Measurements from ENCODE around the gene IRF1. TPM values are rescaled to one million over a fixed set of nuclear protein-coding genes. Genes with fewer than 3 reads are reported as not detected.
A peak's percentile ranks its signal among the peaks of the same experiment; 100 is the strongest.
"Not testable (repeated sequence)": the region's sequence is repeated elsewhere in the genome, so short reads cannot be mapped to it uniquely, and the experiment has no call there.

Gene IRF1, protein sequence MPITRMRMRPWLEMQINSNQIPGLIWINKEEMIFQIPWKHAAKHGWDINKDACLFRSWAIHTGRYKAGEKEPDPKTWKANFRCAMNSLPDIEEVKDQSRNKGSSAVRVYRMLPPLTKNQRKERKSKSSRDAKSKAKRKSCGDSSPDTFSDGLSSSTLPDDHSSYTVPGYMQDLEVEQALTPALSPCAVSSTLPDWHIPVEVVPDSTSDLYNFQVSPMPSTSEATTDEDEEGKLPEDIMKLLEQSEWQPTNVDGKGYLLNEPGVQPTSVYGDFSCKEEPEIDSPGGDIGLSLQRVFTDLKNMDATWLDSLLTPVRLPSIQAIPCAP
- 4.0 and 9.1 TPM in 2 replicates for total RNA-seq (2014; rRNA removed; shearing (Covaris generic))

DNA sequence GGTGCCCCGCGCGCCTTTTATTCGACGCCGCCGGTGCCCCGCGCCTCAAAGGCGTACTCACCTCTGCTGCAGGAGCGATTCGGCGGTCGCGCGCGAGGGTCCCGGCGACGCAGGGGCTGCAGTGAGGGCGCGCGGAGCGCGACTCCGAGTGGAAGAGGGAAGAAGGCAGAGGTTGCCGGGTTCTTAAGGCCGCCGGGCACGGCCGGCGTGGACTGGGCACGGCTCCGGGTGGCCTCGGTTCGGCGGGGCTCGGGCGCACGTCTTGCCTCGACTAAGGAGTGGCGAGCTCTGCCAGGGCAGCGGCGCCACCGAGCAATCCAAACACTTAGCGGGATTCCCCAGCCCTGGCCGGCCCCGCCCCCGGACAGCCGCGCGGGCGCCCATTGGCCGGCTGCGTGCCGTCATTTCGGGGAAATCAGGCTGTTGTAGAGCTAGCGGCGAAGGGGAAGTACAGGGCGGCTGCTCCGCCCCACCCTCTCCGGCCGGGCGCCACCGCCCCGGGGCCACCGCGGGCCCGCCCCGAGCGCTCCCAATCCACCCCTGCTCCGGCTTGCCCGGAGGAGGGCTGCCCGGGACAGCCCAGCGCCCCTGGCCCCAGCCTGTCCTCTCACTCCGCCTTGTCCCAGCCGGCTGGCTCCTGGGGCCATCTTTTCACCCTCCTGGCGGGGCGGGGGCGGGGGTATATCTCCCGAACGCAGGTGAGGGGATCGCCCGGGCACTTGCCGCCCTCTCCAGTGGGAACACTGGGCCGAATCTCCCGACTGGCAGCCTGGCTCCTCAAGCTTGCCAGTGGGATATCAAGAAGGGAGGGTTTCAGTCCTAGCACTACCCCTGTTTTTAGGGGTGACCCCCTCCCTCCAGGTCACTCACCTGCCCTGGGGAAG is at the start of gene IRF1:
Gene IRF1, minus strand, starts transcription at position 290 of the 884 bp plus-strand sequence. CDS start 1,295 bp downstream, outside the sequence.
- peak; percentile 92 for DNase-seq (ENCODE audit: low spot score)

DNA sequence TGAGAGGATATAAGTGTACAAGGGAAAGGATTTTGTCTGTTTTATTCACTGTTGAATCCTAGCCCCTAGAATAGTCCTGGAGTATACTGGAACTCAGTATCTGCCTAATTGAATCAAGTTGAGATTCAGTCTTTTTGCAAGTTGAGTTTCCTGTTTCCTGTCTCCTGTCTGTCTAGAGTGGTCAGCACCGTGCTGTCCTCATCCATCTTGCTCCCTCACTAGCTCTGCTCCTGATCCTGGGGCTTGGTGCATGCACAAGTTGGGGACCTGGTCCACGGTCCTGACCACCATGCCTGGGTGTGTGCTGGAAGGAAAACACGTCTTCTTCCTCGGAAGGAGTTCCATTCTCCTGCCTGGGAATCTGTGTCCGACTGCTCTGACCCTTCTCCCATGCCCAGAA is 49.6 kb upstream of the IRF1 start:
- DNase-seq (ENCODE audit: low spot score) = no peak

GRCh38 chr5:132539716-132540115 is 49.1 kb upstream of the IRF1 start:
- DNase-seq (ENCODE audit: low spot score) = no peak

DNA sequence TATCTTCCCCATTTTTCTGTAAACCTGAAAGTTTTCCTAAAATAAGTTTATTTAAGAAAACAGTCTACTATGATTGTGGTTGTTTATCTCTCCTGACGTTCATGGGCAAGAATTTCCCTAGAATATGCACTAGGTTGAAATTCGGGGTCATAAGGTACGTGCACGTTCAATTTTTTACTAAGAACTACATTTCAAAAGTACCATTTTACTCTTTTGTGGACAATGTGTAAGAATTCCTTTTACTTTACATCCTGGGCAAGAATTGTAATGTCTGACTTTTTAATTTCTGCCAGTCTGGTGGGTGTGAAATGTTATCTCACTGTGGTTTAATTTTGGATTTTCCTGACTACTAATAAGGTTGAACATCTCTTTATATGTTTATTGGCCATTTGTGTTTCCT is 40.4 kb upstream of the IRF1 start:
- no peak for DNase-seq (ENCODE audit: low spot score)

DNA sequence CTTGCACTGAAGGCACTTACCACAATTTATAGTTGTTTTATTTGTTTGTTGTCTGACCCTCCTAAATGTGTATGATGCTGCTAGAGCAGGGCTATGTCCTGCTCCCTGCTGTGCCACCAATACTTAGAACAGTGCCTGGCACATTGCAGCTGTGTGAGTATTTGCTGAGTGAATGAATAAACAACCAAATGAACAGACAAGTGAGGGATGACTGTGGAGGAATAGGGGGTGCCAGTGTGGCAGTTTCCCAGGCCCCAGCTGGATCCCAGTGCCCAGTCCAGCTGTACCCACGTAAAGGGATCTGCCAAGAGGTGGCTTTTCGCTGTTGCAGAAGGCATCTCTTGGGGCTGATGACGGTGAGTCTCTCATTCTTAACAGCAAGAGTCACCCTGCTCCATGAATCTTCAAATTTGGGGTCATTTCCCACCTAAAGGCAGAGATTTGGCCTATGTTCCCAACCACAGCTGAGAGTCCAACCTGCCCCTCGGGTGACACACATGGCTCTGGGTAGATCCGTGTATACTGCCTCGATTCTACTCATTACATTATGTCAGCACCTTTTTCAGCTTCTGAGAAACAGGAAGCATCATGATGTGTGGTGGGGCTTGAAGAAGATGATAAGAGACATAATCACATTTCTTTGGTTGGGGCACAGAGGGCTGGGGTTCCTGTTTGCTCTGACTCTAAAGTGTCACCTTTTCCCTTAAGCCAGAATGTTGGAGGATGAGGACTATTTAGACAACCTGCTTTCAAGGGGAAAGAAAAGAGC is 38.5 kb upstream of the IRF1 start:
- DNase-seq (ENCODE audit: low spot score) = no peak

DNA sequence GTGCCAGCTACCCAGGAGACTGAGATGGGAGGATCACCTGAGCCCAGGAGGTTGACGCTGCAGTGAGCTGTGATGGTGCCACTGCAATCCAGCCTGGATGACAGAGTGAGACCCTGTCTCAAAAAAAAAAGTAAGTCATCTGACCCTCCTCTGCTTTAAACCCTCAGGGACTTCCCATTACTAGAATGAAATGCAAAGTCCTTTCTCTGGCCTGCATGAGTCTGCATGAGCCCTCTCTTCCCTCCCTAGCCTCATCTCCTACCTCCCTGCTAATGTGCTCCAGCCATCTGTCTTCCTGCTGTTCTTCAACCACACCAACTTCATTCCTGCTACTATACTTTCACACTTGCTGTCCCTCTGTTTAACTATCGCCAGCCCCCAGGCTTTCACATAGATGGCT is 37.4 kb upstream of the IRF1 start:
- DNase-seq (ENCODE audit: low spot score) = no peak

GRCh38 chr5:132526974-132527564 is 36.5 kb upstream of the IRF1 start:
- DNase-seq (ENCODE audit: low spot score) = no peak

DNA sequence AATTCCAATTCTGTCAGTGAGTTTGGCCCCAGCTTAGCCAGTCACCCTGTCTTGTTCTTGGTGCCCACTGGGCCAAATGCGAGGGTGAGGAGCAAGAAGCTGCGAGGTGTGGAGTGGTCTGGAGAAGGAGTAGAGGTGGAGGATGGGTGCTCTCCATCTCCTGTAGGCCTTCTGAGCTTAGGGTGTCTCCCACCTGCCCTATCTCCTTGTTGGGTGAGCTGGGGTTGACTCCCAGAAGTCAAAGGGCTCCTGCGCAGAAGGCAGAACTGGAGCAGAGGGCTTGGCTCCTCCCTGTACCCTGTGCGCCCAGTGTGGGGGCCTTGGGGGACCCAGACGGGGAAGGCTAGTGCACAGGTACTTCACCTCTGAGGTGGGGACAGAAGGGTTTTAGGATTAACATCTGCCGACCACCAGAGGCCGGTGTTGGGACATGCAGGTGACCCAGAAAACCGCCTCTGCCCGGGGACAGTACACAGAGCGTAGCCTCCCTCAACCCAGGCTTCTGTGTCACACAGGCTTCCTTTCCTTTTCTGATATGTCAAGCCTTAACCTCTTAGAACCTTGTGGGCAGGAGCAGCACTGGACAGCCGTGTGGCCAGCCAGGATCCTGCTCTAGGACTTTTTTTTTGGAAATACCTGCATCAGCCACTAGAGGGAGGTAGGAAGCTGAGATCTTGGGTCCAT is 35.9 kb upstream of the IRF1 start:
- DNase-seq (ENCODE audit: low spot score) = peak; percentile 62

GRCh38 chr5:132525299-132525724 is 34.7 kb upstream of the IRF1 start:
- no peak for DNase-seq (ENCODE audit: low spot score)

DNA sequence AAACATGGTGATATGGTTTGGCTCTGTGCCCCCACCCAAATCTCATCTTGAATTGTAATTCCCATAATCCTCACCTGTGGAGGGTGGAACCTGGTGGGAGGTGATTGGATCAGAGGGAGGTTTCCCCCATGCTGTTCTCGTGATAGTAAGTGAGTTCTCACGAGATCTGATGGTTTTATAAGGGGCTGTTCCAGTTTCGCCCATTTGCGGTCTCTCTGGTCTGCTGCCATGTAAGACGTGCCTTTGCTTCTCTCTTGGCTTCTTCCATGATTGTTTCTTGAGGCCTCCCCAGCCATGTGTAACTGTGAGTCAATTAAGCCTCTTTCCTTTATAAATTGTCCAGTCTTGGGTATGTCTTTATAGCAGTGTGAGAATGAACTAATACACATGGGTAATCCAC is 34.3 kb upstream of the IRF1 start:
- not testable (repeated sequence) for DNase-seq (ENCODE audit: low spot score)

GRCh38 chr5:132522067-132522466 is 31.5 kb upstream of the IRF1 start:
- not testable (repeated sequence) for DNase-seq (ENCODE audit: low spot score)

GRCh38 chr5:132513618-132514336 is 23.2 kb upstream of the IRF1 start:
- not testable (repeated sequence) for DNase-seq (ENCODE audit: low spot score)

DNA sequence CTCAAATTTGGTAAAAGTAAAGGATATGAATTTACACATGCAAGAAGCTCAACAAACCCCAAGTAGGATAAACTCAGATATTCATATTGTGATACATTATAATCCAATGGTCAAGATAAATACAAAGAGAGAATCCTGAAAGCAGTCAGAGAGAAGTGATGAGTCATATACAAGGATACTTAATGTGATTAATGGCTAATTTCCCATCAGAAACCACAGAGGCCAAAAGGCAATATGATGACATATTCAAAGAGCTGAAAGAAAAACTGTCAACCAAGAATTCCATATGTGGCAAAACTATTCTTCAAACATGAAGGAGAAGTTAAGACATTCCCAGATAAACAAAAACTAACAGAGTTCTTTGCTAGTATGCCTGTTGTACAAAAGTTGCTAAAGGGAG is 19.5 kb upstream of the IRF1 start:
- DNase-seq (ENCODE audit: low spot score) = peak; percentile 59

- peak; percentile 86 for DNase-seq (ENCODE audit: low spot score)
These were observed 15.6 kb upstream of the IRF1 start for GRCh38 chr5:132506094-132506692.

DNA sequence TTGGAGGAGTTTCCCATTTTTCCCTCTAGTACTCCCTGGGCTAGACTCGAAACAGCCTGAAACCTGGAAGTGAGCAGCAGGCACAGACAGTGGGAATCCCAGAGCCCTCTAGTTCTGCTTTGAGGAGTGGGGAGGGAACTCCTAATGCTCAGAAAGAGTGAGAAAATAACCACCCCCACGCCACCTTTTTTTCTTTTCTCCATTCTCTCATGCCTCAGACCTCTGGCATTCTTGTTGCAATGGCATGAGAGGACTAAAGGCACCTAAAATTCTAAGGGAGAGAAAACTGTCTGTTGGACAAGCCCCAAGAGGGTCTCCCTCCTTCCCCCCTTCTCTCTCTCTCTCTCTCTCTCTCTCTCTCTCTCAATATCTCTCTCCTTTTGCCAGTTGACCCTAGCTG is 15.1 kb upstream of the IRF1 start:
- no peak for DNase-seq (ENCODE audit: low spot score)

GRCh38 chr5:132504746-132505145 is 14.2 kb upstream of the IRF1 start:
- DNase-seq (ENCODE audit: low spot score) = no peak

DNA sequence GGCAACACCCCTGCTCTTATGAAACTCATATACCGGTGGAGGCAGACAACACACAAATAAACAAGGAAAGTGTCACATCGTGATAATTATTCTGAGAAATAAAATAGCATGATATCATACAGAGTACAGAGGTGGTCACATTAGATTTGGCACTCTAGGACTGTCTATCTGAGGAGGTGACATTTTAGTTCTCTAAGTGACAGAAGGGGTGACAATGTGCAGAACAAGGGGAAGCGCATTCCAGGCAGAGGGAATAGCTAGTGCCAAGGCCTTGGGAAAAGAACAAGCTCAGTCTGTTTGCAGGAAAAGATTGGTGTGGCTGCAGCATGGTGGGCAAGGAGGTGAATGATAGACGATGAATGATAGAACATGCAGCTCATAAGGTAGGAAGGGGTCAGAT is 12.7 kb upstream of the IRF1 start:
- no peak for DNase-seq (ENCODE audit: low spot score)

- no peak for DNase-seq (ENCODE audit: low spot score)
These were observed 11.7 kb upstream of the IRF1 start for GRCh38 chr5:132501961-132502931.

GRCh38 chr5:132501629-132501956 is 11.0 kb upstream of the IRF1 start:
- no peak for DNase-seq (ENCODE audit: low spot score)

Measured in A172 (cell line).